Choroid plexus epithelial cell (primary cell): Measurements from ENCODE around the gene RHOD.

Experiments used
- DNase-seq: peaks from one replicate; pipeline ENCODE4 v3.0.0-alpha.2; 2010; ENCODE audit warnings: low read depth
- H3K4me3 ChIP-seq: 2 replicates; pipeline ENCODE4 v1.5.1; 2011; ENCODE audit warnings: low read depth, mild to moderate bottlenecking, control low read depth, low read length, moderate library complexity
- TF ChIP-seq, protein P1 (sequence below): conservative IDR thresholded peaks from 2 replicates; pipeline ENCODE4 v1.5.1; 2011; ENCODE audit warnings: low read depth, mild to moderate bottlenecking, control low read depth, inconsistent platforms, low read length, moderate library complexity

The RHOD gene

DNA sequence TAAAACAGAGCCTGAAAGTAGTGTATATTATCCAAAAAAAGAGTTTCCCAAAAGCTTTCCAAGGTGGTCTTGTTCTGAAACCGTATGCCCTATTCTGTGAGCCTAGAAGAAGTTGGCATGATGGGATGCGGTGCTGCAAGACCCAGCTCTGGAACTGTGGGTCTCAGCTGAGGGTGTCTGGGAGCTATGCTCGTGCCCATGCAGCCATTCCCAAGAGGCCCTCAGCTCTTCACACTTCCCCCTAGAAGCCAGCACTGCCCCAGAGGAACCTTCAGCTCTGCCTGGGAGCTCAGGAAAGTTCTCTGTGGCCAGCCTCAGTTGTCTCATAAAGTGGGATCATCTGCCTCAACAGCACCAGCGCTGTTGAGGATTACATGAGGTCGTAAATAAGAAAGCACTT is 40.1 kb upstream of the RHOD start:
- TF ChIP-seq, protein P1, sequence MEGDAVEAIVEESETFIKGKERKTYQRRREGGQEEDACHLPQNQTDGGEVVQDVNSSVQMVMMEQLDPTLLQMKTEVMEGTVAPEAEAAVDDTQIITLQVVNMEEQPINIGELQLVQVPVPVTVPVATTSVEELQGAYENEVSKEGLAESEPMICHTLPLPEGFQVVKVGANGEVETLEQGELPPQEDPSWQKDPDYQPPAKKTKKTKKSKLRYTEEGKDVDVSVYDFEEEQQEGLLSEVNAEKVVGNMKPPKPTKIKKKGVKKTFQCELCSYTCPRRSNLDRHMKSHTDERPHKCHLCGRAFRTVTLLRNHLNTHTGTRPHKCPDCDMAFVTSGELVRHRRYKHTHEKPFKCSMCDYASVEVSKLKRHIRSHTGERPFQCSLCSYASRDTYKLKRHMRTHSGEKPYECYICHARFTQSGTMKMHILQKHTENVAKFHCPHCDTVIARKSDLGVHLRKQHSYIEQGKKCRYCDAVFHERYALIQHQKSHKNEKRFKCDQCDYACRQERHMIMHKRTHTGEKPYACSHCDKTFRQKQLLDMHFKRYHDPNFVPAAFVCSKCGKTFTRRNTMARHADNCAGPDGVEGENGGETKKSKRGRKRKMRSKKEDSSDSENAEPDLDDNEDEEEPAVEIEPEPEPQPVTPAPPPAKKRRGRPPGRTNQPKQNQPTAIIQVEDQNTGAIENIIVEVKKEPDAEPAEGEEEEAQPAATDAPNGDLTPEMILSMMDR = no peak
- no peak for DNase-seq
- H3K4me3 ChIP-seq = no peak overlapping the region

- DNase-seq = no peak
- H3K4me3 ChIP-seq = no peak overlapping the region
- TF ChIP-seq, protein P1 = no peak
Observed at GRCh38 chr11:67020949-67021348, 35.7 kb upstream of the RHOD start.

GRCh38 chr11:67022341-67022933 is 34.2 kb upstream of the RHOD start:
- H3K4me3 ChIP-seq = peak overlapping the region; percentile 57
- peak; percentile 61 for DNase-seq
- TF ChIP-seq, protein P1 = no peak

GRCh38 chr11:67022961-67023956 is 33.4 kb upstream of the RHOD start, which contains the start of gene SYT12:
TSS of gene SYT12 (plus strand) at chr11:67023134. CDS start at chr11:67030145, 7,011 bp downstream.
- DNase-seq = peak; percentile 25
- H3K4me3 ChIP-seq = peak within 1 kb of the TSS; percentile 57
- TF ChIP-seq, protein P1 = no peak

- TF ChIP-seq, protein P1 = no peak
- H3K4me3 ChIP-seq = peak overlapping the region; percentile 57
- no peak for DNase-seq
Observed at GRCh38 chr11:67023957-67024353, 32.7 kb upstream of the RHOD start.

- no peak for DNase-seq
- TF ChIP-seq, protein P1 = no peak
- peak overlapping the region; percentile 57 for H3K4me3 ChIP-seq
Observed at GRCh38 chr11:67024410-67024809, 32.2 kb upstream of the RHOD start.
